ENCODE measurements around the gene FBXO31. TPM values are rescaled to one million over a fixed set of nuclear protein-coding genes. Genes with fewer than 3 reads are reported as not detected.
A peak's percentile ranks its signal among the peaks of the same experiment; 100 is the strongest.

FBXO31 gene
- total and polyA plus RNA-seq, 2 experiments from 2014 or later = 16.5 to 28.9 TPM

- no peak for DNase-seq (ENCODE audit: low spot score)
- no peaks in the 10 kb centered on the region for H4K20me1 ChIP-seq (ENCODE audit: insufficient read depth, poor library complexity, severe bottlenecking)
- TF ChIP-seq CTCF (IDR thresholded peaks at IDR 0.05; ENCODE audit: poor library complexity) = no peak
- no peak for TF ChIP-seq EZH2 (IDR thresholded peaks at IDR 0.05; ENCODE audit: borderline replicate concordance)
- TF ChIP-seq EZH2phosphoT487 (IDR thresholded peaks at IDR 0.05; ENCODE audit: low read depth, severe bottlenecking, unreplicated experiment) = no peak
- no peaks in the 10 kb centered on the region for H3K36me3 ChIP-seq (replicated peaks; ENCODE audit: insufficient read depth, low read depth)
- no peaks in the 10 kb centered on the region for H3K9me2 ChIP-seq (replicated peaks; ENCODE audit: insufficient read depth)
- H3K4me1 ChIP-seq (ENCODE audit: insufficient read depth) = no peaks in the 10 kb centered on the region
- H3K9me3 ChIP-seq (ENCODE audit: low read depth) = no peaks in the 10 kb centered on the region
- H3K27me3 ChIP-seq = no peaks in the 10 kb centered on the region
- H3K4me2 ChIP-seq = no peak overlapping the region
- peaks cover 4% of the 10 kb centered on the region for H3K79me2 ChIP-seq
- no peak overlapping the region for H3K4me3 ChIP-seq
- no peak overlapping the region for H3K27ac ChIP-seq
- no peak overlapping the region for H2AFZ ChIP-seq
- 97% methylated on average over 19 of the region's 19 CpGs for WGBS (ENCODE audit: low lambda C conversion rate, missing lambda C conversion rate)
Observed at GRCh38 chr16:87404764-87405625, 21.4 kb upstream of the FBXO31 start.

DNA sequence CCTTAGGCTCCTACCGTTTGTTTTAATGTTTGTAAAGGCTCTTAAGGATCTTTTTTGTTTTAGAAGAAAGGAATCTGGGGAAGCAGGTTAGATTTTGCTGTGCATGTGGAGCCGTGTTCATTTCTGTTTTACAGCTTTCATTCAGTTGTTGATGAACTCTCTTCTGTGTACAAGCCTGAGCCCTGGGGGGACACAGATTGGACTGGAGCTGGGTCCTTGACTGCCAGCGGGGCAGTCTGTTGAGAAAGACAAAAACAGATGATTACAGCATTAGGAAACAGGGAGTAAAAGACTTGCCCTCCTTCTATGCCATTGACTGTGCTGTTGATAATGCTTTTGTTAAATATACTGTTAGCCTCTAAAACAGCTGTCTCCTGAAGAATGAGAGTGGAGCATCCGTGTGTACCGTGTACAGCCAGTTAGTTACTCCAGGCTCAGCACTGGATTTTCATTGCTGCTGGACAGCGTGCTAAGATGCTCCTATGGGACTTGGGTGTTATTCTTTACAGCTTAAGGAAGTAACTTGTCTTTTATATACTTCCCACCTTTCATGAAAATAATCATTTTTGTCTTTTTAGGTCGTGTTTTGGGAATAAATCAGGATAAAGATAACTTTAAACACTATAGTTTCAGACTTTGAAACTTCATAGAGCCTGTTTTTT lies 11.7 kb upstream of the FBXO31 start:
- Histone ChIP-seq H3K79me2 (peaks cover 70% of the 10 kb centered on the region), H3K4me1 (ENCODE audit: insufficient read depth) (peaks cover 17% of the 10 kb centered on the region), H2AFZ (no peak overlapping the region), H3K4me3 (no peak overlapping the region), H3K27ac (no peak overlapping the region), H3K9me2 (replicated peaks; ENCODE audit: insufficient read depth) (no peaks in the 10 kb centered on the region), H3K27me3 (no peaks in the 10 kb centered on the region), H3K36me3 (replicated peaks; ENCODE audit: insufficient read depth, low read depth) (no peaks in the 10 kb centered on the region), H3K9me3 (ENCODE audit: low read depth) (no peaks in the 10 kb centered on the region), H4K20me1 (ENCODE audit: insufficient read depth, poor library complexity, severe bottlenecking) (peaks cover 65% of the 10 kb centered on the region), H3K4me2 (peak overlapping the region; percentile 87)
- 76% methylated on average over 7 of the region's 7 CpGs for WGBS (ENCODE audit: low lambda C conversion rate, missing lambda C conversion rate)
- TF ChIP-seq EZH2phosphoT487 (IDR thresholded peaks at IDR 0.05; ENCODE audit: low read depth, severe bottlenecking, unreplicated experiment) (no peak), CTCF (IDR thresholded peaks at IDR 0.05; ENCODE audit: poor library complexity) (no peak), EZH2 (IDR thresholded peaks at IDR 0.05; ENCODE audit: borderline replicate concordance) (no peak)
- DNase-seq (ENCODE audit: low spot score) = no peak

- Histone ChIP-seq H2AFZ (no peak overlapping the region), H3K9me3 (ENCODE audit: low read depth) (no peaks in the 10 kb centered on the region), H3K4me2 (peak overlapping the region; percentile 87), H3K79me2 (peaks cover 59% of the 10 kb centered on the region), H3K4me1 (ENCODE audit: insufficient read depth) (peaks cover 17% of the 10 kb centered on the region), H3K27ac (peak overlapping the region; percentile 87), H4K20me1 (ENCODE audit: insufficient read depth, poor library complexity, severe bottlenecking) (peaks cover 56% of the 10 kb centered on the region), H3K27me3 (no peaks in the 10 kb centered on the region), H3K36me3 (replicated peaks; ENCODE audit: insufficient read depth, low read depth) (no peaks in the 10 kb centered on the region), H3K9me2 (replicated peaks; ENCODE audit: insufficient read depth) (no peaks in the 10 kb centered on the region), H3K4me3 (peak overlapping the region; percentile 59)
- 76% methylated on average over 6 of the region's 6 CpGs for WGBS (ENCODE audit: low lambda C conversion rate, missing lambda C conversion rate)
- no peak for DNase-seq (ENCODE audit: low spot score)
- TF ChIP-seq EZH2phosphoT487 (IDR thresholded peaks at IDR 0.05; ENCODE audit: low read depth, severe bottlenecking, unreplicated experiment) (no peak), EZH2 (IDR thresholded peaks at IDR 0.05; ENCODE audit: borderline replicate concordance) (no peak), CTCF (IDR thresholded peaks at IDR 0.05; ENCODE audit: poor library complexity) (no peak)
Observed at GRCh38 chr16:87393680-87394055, 10.1 kb upstream of the FBXO31 start.
